ENCODE measurements around the gene DNAH14.

- TF ChIP-seq GATA3 (IDR thresholded peaks at IDR 0.05; ENCODE audit: low read depth, low read length) (no peak), GATA2 (IDR thresholded peaks at IDR 0.05; ENCODE audit: low read depth, low read length) (no peak)
Observed at GRCh38 chr1:225277445-225277844, 348.0 kb downstream of the DNAH14 start.
